GM12872 (cell line): ENCODE results near the gene INSM1.

Source experiments
- TF ChIP-seq, protein P1 (sequence below): IDR thresholded peaks from 3 replicates; pipeline ENCODE4 v1.5.1; 2011; ENCODE audit warnings: low read depth, mild to moderate bottlenecking, low read length, moderate library complexity; ENCODE audit not compliant: insufficient read depth

The INSM1 gene

DNA sequence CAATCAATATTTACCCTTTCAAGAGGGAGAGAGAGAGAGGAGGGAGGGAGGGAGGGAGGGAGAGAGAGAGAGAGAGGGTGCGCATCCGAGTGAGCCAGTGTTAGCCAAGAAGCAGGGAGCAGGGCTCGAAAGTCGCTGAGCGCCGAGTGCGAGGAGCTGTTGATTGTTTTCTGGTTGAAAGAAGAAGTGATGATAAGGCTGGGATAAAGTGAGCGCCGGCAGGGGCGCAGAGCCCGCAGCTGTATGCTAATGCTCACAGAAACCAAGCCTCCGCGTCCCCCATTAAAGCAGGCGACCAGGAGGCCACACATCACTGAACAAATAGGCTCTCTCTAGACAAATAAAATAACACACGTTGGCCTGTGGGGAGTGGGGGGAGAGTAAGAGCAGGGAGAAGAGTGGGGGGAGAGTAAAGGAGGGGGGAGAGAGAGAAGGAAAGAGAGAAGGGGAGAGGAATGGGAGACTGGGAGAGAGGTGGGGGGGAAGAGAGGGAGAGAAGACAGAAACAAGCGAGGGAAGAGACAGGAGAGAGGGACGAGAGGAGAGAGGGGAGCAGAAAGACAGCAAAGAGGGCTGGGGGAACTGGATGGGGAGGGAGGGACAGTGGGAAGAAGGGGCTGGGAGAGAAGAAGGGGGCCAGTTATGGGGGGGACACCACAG, 5.0 kb upstream of the INSM1 start:
- TF ChIP-seq, protein P1, sequence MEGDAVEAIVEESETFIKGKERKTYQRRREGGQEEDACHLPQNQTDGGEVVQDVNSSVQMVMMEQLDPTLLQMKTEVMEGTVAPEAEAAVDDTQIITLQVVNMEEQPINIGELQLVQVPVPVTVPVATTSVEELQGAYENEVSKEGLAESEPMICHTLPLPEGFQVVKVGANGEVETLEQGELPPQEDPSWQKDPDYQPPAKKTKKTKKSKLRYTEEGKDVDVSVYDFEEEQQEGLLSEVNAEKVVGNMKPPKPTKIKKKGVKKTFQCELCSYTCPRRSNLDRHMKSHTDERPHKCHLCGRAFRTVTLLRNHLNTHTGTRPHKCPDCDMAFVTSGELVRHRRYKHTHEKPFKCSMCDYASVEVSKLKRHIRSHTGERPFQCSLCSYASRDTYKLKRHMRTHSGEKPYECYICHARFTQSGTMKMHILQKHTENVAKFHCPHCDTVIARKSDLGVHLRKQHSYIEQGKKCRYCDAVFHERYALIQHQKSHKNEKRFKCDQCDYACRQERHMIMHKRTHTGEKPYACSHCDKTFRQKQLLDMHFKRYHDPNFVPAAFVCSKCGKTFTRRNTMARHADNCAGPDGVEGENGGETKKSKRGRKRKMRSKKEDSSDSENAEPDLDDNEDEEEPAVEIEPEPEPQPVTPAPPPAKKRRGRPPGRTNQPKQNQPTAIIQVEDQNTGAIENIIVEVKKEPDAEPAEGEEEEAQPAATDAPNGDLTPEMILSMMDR, result no peak

DNA sequence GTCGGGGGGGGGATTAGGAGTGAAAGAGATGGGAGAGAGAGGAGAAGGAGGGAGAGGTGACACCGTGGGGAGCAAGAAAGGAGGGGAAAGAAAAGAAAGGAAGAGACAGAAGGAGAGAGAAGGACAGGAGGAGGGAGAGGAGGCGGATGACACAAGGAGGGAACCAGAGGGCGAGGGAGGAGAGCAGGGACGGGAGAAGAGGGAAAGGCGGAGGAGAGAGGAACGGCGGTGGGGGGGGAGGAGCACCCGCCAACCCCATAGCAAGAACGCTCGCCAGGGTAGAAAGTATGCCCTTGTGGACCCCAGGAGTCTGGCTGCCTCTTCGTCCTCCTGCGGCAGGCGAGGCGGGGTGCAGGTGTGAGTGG, 4.5 kb upstream of the INSM1 start:
- TF ChIP-seq, protein P1, result no peak

DNA sequence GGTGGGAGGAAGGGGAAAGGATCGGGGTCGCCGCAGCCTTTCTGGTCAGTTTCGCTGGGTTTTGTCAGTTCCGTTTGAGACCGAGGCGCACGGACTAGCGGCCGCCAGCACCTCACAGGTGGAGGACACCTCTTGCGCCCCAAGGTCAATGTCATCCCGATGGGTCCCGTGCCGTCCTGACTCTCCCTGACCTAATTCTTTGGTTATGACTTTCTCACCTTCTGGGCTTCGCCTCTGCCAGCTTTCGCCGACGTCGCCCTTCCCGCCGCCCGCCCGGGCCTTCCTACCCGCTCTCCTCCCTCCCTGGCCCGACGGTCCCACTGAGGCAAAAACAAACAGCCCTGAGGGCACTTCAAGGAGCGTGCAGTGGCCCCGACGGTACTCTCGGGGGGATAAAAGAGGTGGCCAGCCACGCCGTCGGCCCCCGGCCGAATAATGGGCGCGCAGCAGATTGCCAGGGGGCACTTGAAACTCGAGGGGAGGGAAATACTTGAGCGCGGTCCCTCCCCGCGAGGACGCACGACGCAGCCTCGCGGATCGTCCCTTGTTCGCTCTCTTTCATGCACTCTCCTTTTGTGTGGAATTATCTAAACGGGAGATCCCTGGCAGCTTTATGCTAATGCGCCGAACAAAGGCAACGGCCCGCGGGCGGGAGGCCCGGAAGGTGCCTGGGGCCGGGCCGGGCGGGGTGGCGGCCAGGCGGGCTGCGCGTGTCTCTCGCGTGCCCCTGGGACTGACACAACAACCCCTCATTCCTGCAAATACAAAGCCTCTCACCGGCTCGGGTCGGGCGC, 3.9 kb upstream of the INSM1 start:
- TF ChIP-seq, protein P1, result no peak

DNA sequence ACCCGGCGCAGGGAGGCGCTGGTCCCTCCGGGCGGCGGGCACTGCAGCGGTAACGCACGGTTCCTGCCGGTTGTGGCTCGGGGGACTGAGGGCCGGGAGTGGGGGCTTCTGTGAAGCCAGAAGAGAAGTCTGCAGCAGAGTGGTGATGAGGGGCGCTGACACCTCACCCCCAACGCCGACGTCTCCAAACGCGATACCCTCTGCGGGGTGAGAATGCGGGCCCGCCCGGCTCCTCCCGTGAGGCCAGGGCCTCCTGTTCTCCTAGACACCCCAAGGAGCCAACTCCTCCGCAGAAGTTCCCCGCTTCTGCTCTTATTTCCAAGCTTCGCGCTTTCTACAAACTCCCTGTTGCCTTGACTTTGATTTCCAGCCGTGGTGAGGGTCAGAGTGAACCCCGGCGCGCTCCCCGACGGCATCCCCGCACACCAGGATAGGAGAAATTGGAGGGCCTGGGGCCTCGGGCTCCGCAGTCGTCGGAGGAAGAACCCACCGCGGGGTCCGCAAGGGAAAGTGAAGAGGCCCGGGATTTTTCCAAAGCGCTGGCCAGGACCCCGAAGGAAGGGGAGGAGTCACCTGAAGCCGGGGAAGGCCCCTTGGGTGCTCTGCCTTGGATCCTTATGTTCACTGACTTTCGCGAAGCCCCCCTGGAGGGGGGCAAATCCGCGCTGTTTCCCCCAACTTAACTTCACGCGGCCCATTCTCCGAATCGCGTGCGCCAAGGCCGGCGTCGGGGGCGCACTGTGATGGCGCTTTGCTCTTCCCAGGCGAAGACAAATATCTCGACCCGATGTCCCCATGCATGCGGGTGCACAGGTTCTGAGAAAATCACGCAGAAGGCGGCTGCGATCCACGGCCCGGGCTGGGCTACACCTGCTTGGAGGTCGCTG, 3.1 kb upstream of the INSM1 start:
- TF ChIP-seq, protein P1, result no peak

DNA sequence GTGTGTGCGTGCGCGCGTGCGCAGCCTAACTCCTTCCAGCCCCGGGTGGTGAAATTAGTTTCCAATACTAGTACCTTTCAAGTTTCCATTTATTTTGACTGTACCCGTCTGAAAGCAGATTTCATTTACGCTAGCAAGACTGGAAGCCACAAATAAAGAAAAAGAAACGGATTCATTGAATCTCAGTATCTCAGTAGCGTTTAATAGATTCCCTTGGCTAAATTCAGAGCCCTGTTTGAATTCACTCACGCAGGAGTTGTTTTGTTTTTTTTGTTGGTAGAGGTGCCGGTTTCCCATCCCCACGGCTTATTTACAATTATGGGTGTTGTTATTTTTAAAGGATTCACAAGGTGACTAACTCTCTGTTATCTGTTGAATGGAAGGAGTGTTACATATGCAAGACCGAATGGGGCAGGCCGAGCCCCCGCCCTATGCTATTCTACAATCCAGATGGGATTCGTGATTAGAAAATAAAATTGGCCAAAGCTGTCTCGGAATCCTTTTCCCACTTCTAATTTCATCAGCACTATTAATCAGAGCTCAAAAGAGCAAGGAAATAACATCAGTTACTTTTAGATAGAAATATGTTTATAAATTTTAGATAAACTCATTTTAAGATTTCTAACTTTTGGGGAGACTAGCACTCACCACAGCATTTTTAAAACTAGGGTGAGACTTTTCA, 2.3 kb upstream of the INSM1 start:
- TF ChIP-seq, protein P1, result no peak

DNA sequence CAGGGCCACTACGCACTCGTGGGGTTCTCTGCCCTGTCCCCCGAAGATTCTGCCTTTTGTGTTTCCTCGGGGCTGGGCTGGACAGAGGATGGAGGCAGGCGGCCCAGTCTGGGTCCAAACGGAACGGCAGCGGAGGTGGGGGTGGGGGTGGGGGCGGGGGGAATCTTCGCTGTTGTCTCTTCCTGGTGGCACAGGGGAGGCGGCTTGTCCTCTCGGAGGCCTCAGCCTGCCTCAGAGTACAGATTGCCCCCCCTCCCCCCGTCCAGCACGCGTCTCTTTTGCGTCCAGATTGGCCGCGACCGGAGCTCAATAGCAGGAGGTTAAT, 1.4 kb upstream of the INSM1 start:
- TF ChIP-seq, protein P1, result no peak
